Lower lobe of right lung (tissue), 2 donors: ENCODE results near the gene QARS1. TPM values are rescaled to one million over a fixed set of nuclear protein-coding genes. Genes with fewer than 3 reads are reported as not detected.
A peak's percentile ranks its signal among the peaks of the same experiment; 100 is the strongest.

Experiments
- ATAC-seq, 2 donors: fragments of 200-7000 bp; cut with Tn5 transposase; one replicate each; pipeline ENCODE4 v1.9.1; 2020 to 2022; ENCODE audit warnings: mild to moderate bottlenecking in 2 of 2, moderate library complexity in 2 of 2
- DNase-seq: peaks from one replicate; pipeline ENCODE4 v3.0.0-alpha.2; 2020
- H3K27ac ChIP-seq: fragments of 200-600 bp; one replicate; pipeline ENCODE4 v1.8.0; 2022
- H3K27me3 ChIP-seq: fragments of 200-600 bp; one replicate; pipeline ENCODE4 v1.8.0; 2022; ENCODE audit warnings: low read depth
- H3K36me3 ChIP-seq: fragments of 200-600 bp; one replicate; pipeline ENCODE4 v1.8.0; 2022; ENCODE audit warnings: mild to moderate bottlenecking
- H3K4me1 ChIP-seq: fragments of 200-600 bp; one replicate; pipeline ENCODE4 v1.8.0; 2022
- H3K4me3 ChIP-seq: fragments of 200-600 bp; one replicate; pipeline ENCODE4 v1.8.0; 2022; ENCODE audit warnings: mild to moderate bottlenecking
- H3K9me3 ChIP-seq: fragments of 200-600 bp; one replicate; pipeline ENCODE4 v1.8.0; 2022
- CTCF ChIP-seq: fragments of 200-600 bp; IDR thresholded peaks from one replicate; pipeline ENCODE4 v1.8.0; 2022; ENCODE audit warnings: antibody characterized with exemption, mild to moderate bottlenecking
- intact Hi-C: fragments of 100-400 bp; cut with DNase I; formaldehyde crosslinking; loops from one replicate; pipeline ENCODE4 v1.11.0; 2022
- total RNA-seq: library from RNA; stranded (reverse); fragmentation: NEBNext Ultra II Directional; extraction: Animal tissue kit (Norgen Biotek cat#: 25700); gene quantifications from one replicate; pipeline ENCODE4 v1.2.1, GENCODE V29; 2021
- donor health status: DM: no; HTN: yes; CAD: no; lungs with severe emphysema.

The QARS1 gene
- total RNA-seq, 1 donor from 2014 or later: 198 TPM

GRCh38 chr3:49108346-49108745, 3.8 kb upstream of the QARS1 start:
- H3K4me3 ChIP-seq: no peak overlapping the region
- intact Hi-C loops: no loop called here
- H3K36me3 ChIP-seq: peaks cover 64% of the 10 kb centered on the region
- ATAC-seq (no peak), DNase-seq (no peak)
- no peak for TF ChIP-seq CTCF
- peaks cover 19% of the 10 kb centered on the region for H3K4me1 ChIP-seq
- no peak overlapping the region for H3K27ac ChIP-seq
- H3K27me3 ChIP-seq: no peaks in the 10 kb centered on the region
- H3K9me3 ChIP-seq: no peaks in the 10 kb centered on the region

- Histone ChIP-seq H3K4me1 (peaks cover 27% of the 10 kb centered on the region), H3K4me3 (peak overlapping the region; percentile 99), H3K27ac (peak overlapping the region; percentile 92), H3K9me3 (no peaks in the 10 kb centered on the region), H3K27me3 (no peaks in the 10 kb centered on the region), H3K36me3 (peaks cover 64% of the 10 kb centered on the region)
- intact Hi-C loops: no loop called here
- no peak for ATAC-seq
- no peak for TF ChIP-seq CTCF
- no peak for DNase-seq
These were observed 518 bp downstream of the QARS1 start for GRCh38 chr3:49104052-49104426.

GRCh38 chr3:49100046-49100615, 4.4 kb downstream of the QARS1 start:
- H3K36me3 ChIP-seq: peaks cover 66% of the 10 kb centered on the region

GRCh38 chr3:49098910-49099630, 5.5 kb downstream of the QARS1 start:
- peak; percentile 34 for DNase-seq
- no peak for TF ChIP-seq CTCF
- intact Hi-C loops: no loop called here
- H3K27ac ChIP-seq: no peak overlapping the region
- no peaks in the 10 kb centered on the region for H3K9me3 ChIP-seq
- H3K27me3 ChIP-seq: no peaks in the 10 kb centered on the region
- peaks cover 66% of the 10 kb centered on the region for H3K36me3 ChIP-seq
- no peak overlapping the region for H3K4me3 ChIP-seq
- ATAC-seq: no peak
- H3K4me1 ChIP-seq: peaks cover 24% of the 10 kb centered on the region

More at GRCh38 chr3:49100046-49100615, 4.4 kb downstream of the QARS1 start:
- H3K27ac ChIP-seq: no peak overlapping the region
- no peak for ATAC-seq
- no peaks in the 10 kb centered on the region for H3K27me3 ChIP-seq
- no peak for TF ChIP-seq CTCF
- intact Hi-C loops: no loop called here
- no peaks in the 10 kb centered on the region for H3K9me3 ChIP-seq
- H3K4me3 ChIP-seq: no peak overlapping the region
- DNase-seq: peak; percentile 13
- peaks cover 21% of the 10 kb centered on the region for H3K4me1 ChIP-seq

GRCh38 chr3:49098429-49098828, 6.1 kb downstream of the QARS1 start:
- intact Hi-C loops: no loop called here
- no peaks in the 10 kb centered on the region for H3K27me3 ChIP-seq
- no peaks in the 10 kb centered on the region for H3K9me3 ChIP-seq
- peaks cover 17% of the 10 kb centered on the region for H3K4me1 ChIP-seq
- H3K27ac ChIP-seq: no peak overlapping the region
- ATAC-seq (no peak), DNase-seq (peak; percentile 36)
- peaks cover 66% of the 10 kb centered on the region for H3K36me3 ChIP-seq
- H3K4me3 ChIP-seq: no peak overlapping the region
- TF ChIP-seq CTCF: no peak
